ENCODE data around the gene TSPAN12.

TSPAN12 gene

GRCh38 chr7:120834726-120835125, 23.2 kb downstream of the TSPAN12 start:
- DNase-seq (ENCODE audit: low spot score) = no peak
- in situ Hi-C loops (cut with MboI; ENCODE audit: low pct_unique_long_range_greater_than_20kb, low sequenced_read_pairs, unreplicated experiment) = no loop called here
- no peak for TF ChIP-seq CTCF (IDR thresholded peaks at IDR 0.05; ENCODE audit: extremely low read depth, insufficient read depth, missing control alignments)

- in situ Hi-C loops (cut with MboI; ENCODE audit: low pct_unique_long_range_greater_than_20kb, low sequenced_read_pairs, unreplicated experiment) = no loop called here
- no peak for DNase-seq (ENCODE audit: low spot score)
- no peak for TF ChIP-seq CTCF (IDR thresholded peaks at IDR 0.05; ENCODE audit: extremely low read depth, insufficient read depth, missing control alignments)
Observed at GRCh38 chr7:120833546-120833945, 24.4 kb downstream of the TSPAN12 start.

- in situ Hi-C loops (cut with MboI; ENCODE audit: low pct_unique_long_range_greater_than_20kb, low sequenced_read_pairs, unreplicated experiment) = no loop called here
- DNase-seq (ENCODE audit: low spot score) = no peak
- no peak for TF ChIP-seq CTCF (IDR thresholded peaks at IDR 0.05; ENCODE audit: extremely low read depth, insufficient read depth, missing control alignments)
Observed at GRCh38 chr7:120832803-120833202, 25.1 kb downstream of the TSPAN12 start.

- no peak for DNase-seq (ENCODE audit: low spot score)
- TF ChIP-seq CTCF (IDR thresholded peaks at IDR 0.05; ENCODE audit: extremely low read depth, insufficient read depth, missing control alignments) = no peak
- in situ Hi-C loops (cut with MboI; ENCODE audit: low pct_unique_long_range_greater_than_20kb, low sequenced_read_pairs, unreplicated experiment) = no loop called here
Observed at GRCh38 chr7:120831260-120831659, 26.7 kb downstream of the TSPAN12 start.

GRCh38 chr7:120829487-120829886, 28.5 kb downstream of the TSPAN12 start:
- in situ Hi-C loops (cut with MboI; ENCODE audit: low pct_unique_long_range_greater_than_20kb, low sequenced_read_pairs, unreplicated experiment) = no loop called here
- no peak for DNase-seq (ENCODE audit: low spot score)
- TF ChIP-seq CTCF (IDR thresholded peaks at IDR 0.05; ENCODE audit: extremely low read depth, insufficient read depth, missing control alignments) = no peak

GRCh38 chr7:120828528-120828927, 29.4 kb downstream of the TSPAN12 start:
- in situ Hi-C loops (cut with MboI; ENCODE audit: low pct_unique_long_range_greater_than_20kb, low sequenced_read_pairs, unreplicated experiment) = no loop called here
- no peak for TF ChIP-seq CTCF (IDR thresholded peaks at IDR 0.05; ENCODE audit: extremely low read depth, insufficient read depth, missing control alignments)
- DNase-seq (ENCODE audit: low spot score) = no peak

Measured in GM13977 (cell line).